GM12878 (cell line): ENCODE results near the gene TEC. TPM values are rescaled to one million over a fixed set of nuclear protein-coding genes. Genes with fewer than 3 reads are reported as not detected.

Experiments used
- ATAC-seq: fragments of 200-7000 bp; cut with Tn5 transposase; 3 replicates; pipeline ENCODE4 v1.9.1; 2020; ENCODE audit warnings: mild to moderate bottlenecking, moderate library complexity
- BruUV-seq: library from RNA; stranded (reverse); fragments of 400-500 nt; replicated peaks from 2 replicates; lab custom pipeline; 2021; lab: Mats Ljungman, UMichigan
- CTCF ChIA-PET: fragments of 300-600 bp; sonication (Branson Sonifier 250); formaldehyde crosslinking; extraction: SDS; loops from one replicate; lab custom pipeline; 2021; ENCODE audit warnings: inconsistent platforms; lab: Yijun Ruan, JAX
- POLR2A ChIA-PET: fragments of 350-600 bp; formaldehyde crosslinking; extraction: SDS; loops from one replicate; lab custom pipeline; 2021; ENCODE audit warnings: inconsistent platforms; lab: Charles Lee
- RAD21 ChIA-PET: fragments of 300-600 bp; sonication (Branson Sonifier 250); formaldehyde crosslinking; loops from one replicate; lab custom pipeline; 2023; ENCODE audit warnings: antibody characterized with exemption; ENCODE audit not compliant: unreplicated experiment; lab: Charles Lee
- SMC1A ChIA-PET: fragments of 300-600 bp; sonication (Branson Sonifier 250); formaldehyde crosslinking; loops from one replicate; lab custom pipeline; 2023; ENCODE audit not compliant: unreplicated experiment, uncharacterized antibody; lab: Charles Lee
- DNase-seq: peaks from one replicate; pipeline ENCODE4 v3.0.0-alpha.2; 2011; ENCODE audit warnings: low read depth, low spot score
- FAIRE-seq: peaks from 3 replicates; lab custom pipeline; 2011; peaks lifted over from hg19 to GRCh38; lab: Jason Lieb, UNC
- H2AFZ ChIP-seq: 2 replicates; pipeline ENCODE4 v1.6.0; 2011; ENCODE audit warnings: low read depth, low read length, control low read depth; ENCODE audit not compliant: control insufficient read depth
- H3K27ac ChIP-seq: 2 replicates; pipeline ENCODE4 v1.5.1; 2011; ENCODE audit warnings: control low read depth; ENCODE audit not compliant: control insufficient read depth, insufficient read depth
- H3K27me3 ChIP-seq, 2 experiments: replicated peaks in 1 of 2; 2 replicates each; pipeline versions ENCODE4 v1.6.0 to v1.6.1; 2011; ENCODE audit warnings: low read length in 1 of 2; ENCODE audit not compliant: control insufficient read depth in 2 of 2, insufficient read depth in 2 of 2
- H3K36me3 ChIP-seq, 2 experiments: 2 replicates each; pipeline ENCODE4 v1.5.1; 2011; ENCODE audit warnings: low read length in 1 of 2; ENCODE audit not compliant: control insufficient read depth in 2 of 2, insufficient read depth in 2 of 2
- H3K4me1 ChIP-seq: 2 replicates; pipeline ENCODE4 v1.6.1; 2011; ENCODE audit warnings: mild to moderate bottlenecking, low read length, moderate library complexity, mixed read lengths; ENCODE audit not compliant: control insufficient read depth, insufficient read depth
- H3K4me2 ChIP-seq: 2 replicates; pipeline ENCODE4 v1.6.0; 2011; ENCODE audit warnings: control low read depth; ENCODE audit not compliant: control insufficient read depth, insufficient read depth
- H3K4me3 ChIP-seq: fragments of 200-600 bp; sonication (generic); 2 replicates; pipeline ENCODE4 v1.5.1; 2016
- H3K79me2 ChIP-seq: 2 replicates; pipeline ENCODE4 v1.6.0; 2011; ENCODE audit warnings: low read length; ENCODE audit not compliant: control insufficient read depth, insufficient read depth
- H3K9ac ChIP-seq: 2 replicates; pipeline ENCODE4 v1.8.0; 2011; ENCODE audit warnings: low read length, control low read depth, mixed read lengths; ENCODE audit not compliant: control insufficient read depth, insufficient read depth
- H3K9me3 ChIP-seq: replicated peaks from 3 replicates; pipeline ENCODE4 v1.5.1; 2011; ENCODE audit warnings: mild to moderate bottlenecking, low read length; ENCODE audit not compliant: control insufficient read depth, insufficient read depth
- H4K20me1 ChIP-seq: 2 replicates; pipeline ENCODE4 v1.6.0; 2011; ENCODE audit not compliant: control insufficient read depth, insufficient read depth
- NFYB ChIP-seq: IDR thresholded peaks from 2 replicates; pipeline ENCODE4 v1.6.1; 2011; ENCODE audit warnings: low read depth, mild to moderate bottlenecking, low read length, improper control_type of control experiment, moderate library complexity; ENCODE audit not compliant: insufficient read depth
- WGBS: methylation state at CpG from one replicate; pipeline ENCODE4 v1.1.6; 2016; ENCODE audit warnings: low lambda C conversion rate; ENCODE audit not compliant: insufficient replicate concordance, insufficient coverage; ENCODE audit errors: missing lambda C conversion rate; 5-methylcytosine and 5-hydroxymethylcytosine counted together
- in situ Hi-C: fragments of 300-500 bp; cut with MboI; formaldehyde crosslinking; loops from 9 replicates; pipeline ENCODE4 v1.14.3; 2018; ENCODE audit warnings: mixed read lengths
- intact Hi-C: fragments of 100-400 bp; cut with micrococcal nuclease; formaldehyde crosslinking; loops from one replicate; pipeline ENCODE4 v1.14.2; 2022; ENCODE audit not compliant: unreplicated experiment
- polyA plus RNA-seq, 11 experiments: library from polyadenylated mRNA; depleted of rRNA in 4 of 11; unstranded in 6 of 11; stranded (reverse) in 5 of 11; fragments of >200 nt; fragmentation: Nextera tagmentation in 4 of 11; fragmentation: Illumina TruSeq in 1 of 11; extraction: Ambion mirVana in 4 of 11; extraction: Trizol in 1 of 11; gene quantifications; 1 replicate in 1 of 11; 2 replicates in 10 of 11; pipeline versions ENCODE4 v1.2.1 to v1.2.3, GENCODE V29; 2011 to 2016; ENCODE audit warnings: inconsistent platforms in 2 of 11, missing spikeins in 2 of 11, low read depth in 1 of 11
- total RNA-seq, 4 experiments: library from RNA; depleted of rRNA in 3 of 4; stranded (reverse); fragments of >200 nt in 3 of 4; fragmentation: Illumina TruSeq in 1 of 4; extraction: Trizol in 1 of 4; gene quantifications; 2 replicates each; pipeline versions ENCODE4 v1.2.1 to v1.2.3, GENCODE V29; 2013 to 2021
- TF ChIP-seq, protein P1 (sequence below), 3 experiments: IDR thresholded peaks in 2 of 3; conservative IDR thresholded peaks in 1 of 3; 2 replicates each; pipeline ENCODE4 v1.5.1; 2011; ENCODE audit warnings: low read depth in 3 of 3, low read length in 3 of 3, mild to moderate bottlenecking in 3 of 3, control low read depth in 2 of 3, moderate library complexity in 2 of 3, inconsistent platforms in 1 of 3, mixed read lengths in 1 of 3; ENCODE audit not compliant: control insufficient read depth in 2 of 3, insufficient read depth in 1 of 3; ENCODE audit errors: extremely low read depth in 1 of 3
- TF ChIP-seq, protein P2 (sequence below): fragments of 450-650 bp; IDR thresholded peaks from 2 replicates; pipeline ENCODE4 v1.6.1; 2017; ENCODE audit warnings: low read depth, mild to moderate bottlenecking, moderate library complexity

The TEC gene
- total and polyA plus RNA-seq, 10 of the 15 experiments (the other 5 are each of a cell fraction or from before 2014, with no cell fraction given), result 7.4 to 27.2 (median 17.1) TPM

DNA sequence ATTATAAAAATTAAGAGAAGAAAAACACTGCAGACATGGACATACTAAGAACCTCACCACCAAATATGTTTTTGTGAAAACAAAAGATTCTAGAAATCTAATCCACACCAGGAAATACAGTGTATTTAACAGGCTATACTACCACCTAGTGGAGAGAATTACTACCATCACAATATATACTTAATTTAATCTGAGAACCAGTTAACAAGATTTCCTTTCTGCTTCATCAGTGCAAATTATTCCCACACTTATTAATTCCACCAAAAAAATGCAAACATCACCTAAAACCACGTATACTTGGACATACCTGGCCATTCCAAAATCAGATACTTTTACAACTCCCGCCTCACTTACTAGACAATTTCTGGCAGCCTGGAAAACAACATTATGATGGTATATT lies 128.6 kb downstream of the TEC start (continued):
- TF ChIP-seq, protein P1, sequence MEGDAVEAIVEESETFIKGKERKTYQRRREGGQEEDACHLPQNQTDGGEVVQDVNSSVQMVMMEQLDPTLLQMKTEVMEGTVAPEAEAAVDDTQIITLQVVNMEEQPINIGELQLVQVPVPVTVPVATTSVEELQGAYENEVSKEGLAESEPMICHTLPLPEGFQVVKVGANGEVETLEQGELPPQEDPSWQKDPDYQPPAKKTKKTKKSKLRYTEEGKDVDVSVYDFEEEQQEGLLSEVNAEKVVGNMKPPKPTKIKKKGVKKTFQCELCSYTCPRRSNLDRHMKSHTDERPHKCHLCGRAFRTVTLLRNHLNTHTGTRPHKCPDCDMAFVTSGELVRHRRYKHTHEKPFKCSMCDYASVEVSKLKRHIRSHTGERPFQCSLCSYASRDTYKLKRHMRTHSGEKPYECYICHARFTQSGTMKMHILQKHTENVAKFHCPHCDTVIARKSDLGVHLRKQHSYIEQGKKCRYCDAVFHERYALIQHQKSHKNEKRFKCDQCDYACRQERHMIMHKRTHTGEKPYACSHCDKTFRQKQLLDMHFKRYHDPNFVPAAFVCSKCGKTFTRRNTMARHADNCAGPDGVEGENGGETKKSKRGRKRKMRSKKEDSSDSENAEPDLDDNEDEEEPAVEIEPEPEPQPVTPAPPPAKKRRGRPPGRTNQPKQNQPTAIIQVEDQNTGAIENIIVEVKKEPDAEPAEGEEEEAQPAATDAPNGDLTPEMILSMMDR (IDR thresholded peaks at IDR 0.05 in 2 of 3, conservative IDR thresholded peaks at IDR 0.05 in 1 of 3; ENCODE audit: control insufficient read depth in 2 of 3, extremely low read depth in 1 of 3, insufficient read depth in 1 of 3, low read depth in 3 of 3, low read length in 3 of 3), result peak; percentile 21 to 55 (median 49); a peak in 4 of 6 replicates
- TF ChIP-seq, all 136 proteins: peak for 4

DNA sequence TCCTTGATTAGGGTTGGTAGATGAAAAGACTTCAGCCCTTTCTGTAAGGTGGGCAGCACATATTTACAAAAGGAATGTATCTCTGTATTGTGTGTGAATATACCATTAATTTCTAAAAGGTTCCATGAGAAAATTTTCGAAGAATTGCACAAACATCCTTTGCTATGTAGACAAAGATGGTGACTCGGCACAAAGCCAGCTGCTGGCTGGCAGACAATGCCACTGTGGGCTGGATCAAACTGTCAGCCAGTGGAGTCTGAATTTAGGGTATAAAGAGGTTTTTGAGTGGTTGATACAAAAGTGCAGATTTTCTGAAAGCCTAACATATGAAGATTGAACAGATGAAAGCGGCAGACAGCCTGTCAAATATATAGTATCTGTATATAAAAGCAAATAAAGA lies 129.9 kb downstream of the TEC start:
- intact Hi-C loops, result no loop called here
- H3K4me2 ChIP-seq, result no peak overlapping the region; the same call in 1 of the 2 replicates
- H3K9me3 ChIP-seq, result no peaks in the 10 kb centered on the region
- WGBS, result 81% methylated on average over 3 of the region's 3 CpGs
- peak overlapping the region; percentile 10 for H3K27ac ChIP-seq
- POLR2A ChIA-PET, result interaction anchor here (0.5 to 1.0 kb wide), 2 partner anchors 131 to 684 kb away, joined by 4 to 8 read pairs; no protein-coding TSS in a partner anchor
- no peaks in the 10 kb centered on the region for H4K20me1 ChIP-seq
- no peak for ATAC-seq
- H2AFZ ChIP-seq, result no peak overlapping the region
- SMC1A ChIA-PET, result interaction anchor here (0.9 to 4.9 kb wide), 15 partner anchors 9 to 205 kb away, joined by 3 to 50 read pairs (median 4); no protein-coding TSS in a partner anchor
- no peaks in the 10 kb centered on the region for H3K79me2 ChIP-seq
- no peak for FAIRE-seq
- no peak for DNase-seq
- in situ Hi-C loops, result no loop called here
- H3K4me3 ChIP-seq, result no peak overlapping the region; the same call in 1 of the 2 replicates
- H3K4me1 ChIP-seq, result peaks cover 17% of the 10 kb centered on the region
- H3K27me3 ChIP-seq, result no peaks in the 10 kb centered on the region
- no peak overlapping the region for H3K9ac ChIP-seq
- TF ChIP-seq NFYB, result peak; percentile 15; the same call in 1 of the 2 replicates
- TF ChIP-seq, protein P2, sequence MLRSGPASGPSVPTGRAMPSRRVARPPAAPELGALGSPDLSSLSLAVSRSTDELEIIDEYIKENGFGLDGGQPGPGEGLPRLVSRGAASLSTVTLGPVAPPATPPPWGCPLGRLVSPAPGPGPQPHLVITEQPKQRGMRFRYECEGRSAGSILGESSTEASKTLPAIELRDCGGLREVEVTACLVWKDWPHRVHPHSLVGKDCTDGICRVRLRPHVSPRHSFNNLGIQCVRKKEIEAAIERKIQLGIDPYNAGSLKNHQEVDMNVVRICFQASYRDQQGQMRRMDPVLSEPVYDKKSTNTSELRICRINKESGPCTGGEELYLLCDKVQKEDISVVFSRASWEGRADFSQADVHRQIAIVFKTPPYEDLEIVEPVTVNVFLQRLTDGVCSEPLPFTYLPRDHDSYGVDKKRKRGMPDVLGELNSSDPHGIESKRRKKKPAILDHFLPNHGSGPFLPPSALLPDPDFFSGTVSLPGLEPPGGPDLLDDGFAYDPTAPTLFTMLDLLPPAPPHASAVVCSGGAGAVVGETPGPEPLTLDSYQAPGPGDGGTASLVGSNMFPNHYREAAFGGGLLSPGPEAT, result no peak
- TF ChIP-seq, all 136 proteins: peak for 1
- ChIA-PET RAD21 (interaction anchor here (0.9 to 4.3 kb wide), 11 partner anchors 8 to 135 kb away, joined by 3 to 20 read pairs (median 4); no protein-coding TSS in a partner anchor), CTCF (interaction anchor here (0.6 to 5.5 kb wide), 17 partner anchors 10 to 151 kb away, joined by 3 to 71 read pairs (median 5); no protein-coding TSS in a partner anchor)
- no TSS peak for BruUV-seq
- peaks cover 15 to 45% of the 10 kb centered on the region in 2 experiments for H3K36me3 ChIP-seq
